Hepatocyte (in vitro differentiated cells): ENCODE results near the gene C7orf33.

ENCODE experiments used
- CTCF ChIP-seq: fragments of 200-600 bp; sonication (generic); IDR thresholded peaks from 2 replicates; pipeline ENCODE4 v1.5.1; 2016; ENCODE audit warnings: antibody characterized with exemption, mild to moderate bottlenecking; ENCODE audit not compliant: poor library complexity
- EZH2 ChIP-seq: fragments of 200-600 bp; sonication (generic); IDR thresholded peaks from 2 replicates; pipeline ENCODE4 v1.6.1; 2016; ENCODE audit warnings: antibody characterized with exemption, mild to moderate bottlenecking, borderline replicate concordance

- no peak for TF ChIP-seq CTCF
- TF ChIP-seq EZH2 = no peak
Observed at GRCh38 chr7:148558914-148559313, 31.7 kb upstream of the C7orf33 start.
